RWPE2 (cell line): ENCODE measurements around the gene ITIH5.

Experiments used
- ATAC-seq: fragments of 200-7000 bp; cut with Tn5 transposase; 3 replicates; pipeline ENCODE4 v1.9.1; 2021; ENCODE audit warnings: low read depth
- DNase-seq: peaks from one replicate; pipeline ENCODE4 v3.0.0-alpha.2; 2020; ENCODE audit warnings: low spot score
- H3K27ac ChIP-seq: fragments of 450-650 bp; 2 replicates; pipeline ENCODE4 v1.5.1; 2017; ENCODE audit warnings: mild to moderate bottlenecking; ENCODE audit not compliant: poor library complexity, severe bottlenecking
- H3K27me3 ChIP-seq: fragments of 250-450 bp; sonication (Bioruptor Pico); 2 replicates; pipeline ENCODE4 v1.5.1; 2021; ENCODE audit warnings: mild to moderate bottlenecking, moderate library complexity; ENCODE audit not compliant: insufficient read depth, poor library complexity, severe bottlenecking
- H3K36me3 ChIP-seq: fragments of 250-450 bp; sonication (Bioruptor Pico); 2 replicates; pipeline ENCODE4 v1.5.1; 2020; ENCODE audit warnings: low read depth, mild to moderate bottlenecking, moderate library complexity
- H3K4me1 ChIP-seq: fragments of 250-450 bp; sonication (Bioruptor Pico); 2 replicates; pipeline ENCODE4 v1.5.1; 2021; ENCODE audit warnings: mild to moderate bottlenecking, moderate library complexity; ENCODE audit not compliant: insufficient read depth, poor library complexity, severe bottlenecking
- H3K4me3 ChIP-seq: fragments of 250-450 bp; sonication (Bioruptor Pico); 2 replicates; pipeline ENCODE4 v1.5.1; 2021; ENCODE audit warnings: mild to moderate bottlenecking, moderate library complexity; ENCODE audit not compliant: severe bottlenecking
- H3K9me3 ChIP-seq: fragments of 250-450 bp; sonication (Bioruptor Pico); 2 replicates; pipeline ENCODE4 v1.5.1; 2021; ENCODE audit warnings: mild to moderate bottlenecking, moderate library complexity; ENCODE audit not compliant: severe bottlenecking
- CTCF ChIP-seq: fragments of 450-650 bp; IDR thresholded peaks from one replicate; pipeline ENCODE4 v1.5.1; 2017; ENCODE audit warnings: mild to moderate bottlenecking, moderate library complexity; ENCODE audit not compliant: poor library complexity, severe bottlenecking

ITIH5 gene

DNA sequence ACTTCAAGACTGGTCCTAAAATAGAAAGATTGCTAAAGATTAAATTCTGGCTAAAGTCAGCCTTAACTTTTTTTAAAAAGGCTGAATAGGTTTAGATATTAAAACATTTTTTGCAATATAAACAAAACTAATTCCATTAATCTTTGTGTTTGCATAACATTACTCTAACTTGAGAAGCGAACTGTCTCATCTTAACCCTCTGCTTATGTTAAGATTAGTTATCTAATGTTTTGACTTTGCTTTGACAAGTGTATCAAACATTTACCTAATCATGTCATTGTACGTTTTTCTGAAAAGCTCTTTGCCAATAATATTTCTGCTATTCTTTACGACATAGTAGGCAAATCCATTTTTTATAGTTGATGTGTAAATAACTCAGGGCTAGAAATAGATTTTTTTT, 68.0 kb downstream of the ITIH5 start:
- Histone ChIP-seq H3K27me3 (peaks cover 8% of the 10 kb centered on the region), H3K27ac (no peak overlapping the region), H3K4me1 (no peaks in the 10 kb centered on the region), H3K4me3 (no peak overlapping the region), H3K9me3 (no peaks in the 10 kb centered on the region), H3K36me3 (no peaks in the 10 kb centered on the region)
- DNase-seq, result no peak
- ATAC-seq, result no peak
- TF ChIP-seq CTCF, result no peak

DNA sequence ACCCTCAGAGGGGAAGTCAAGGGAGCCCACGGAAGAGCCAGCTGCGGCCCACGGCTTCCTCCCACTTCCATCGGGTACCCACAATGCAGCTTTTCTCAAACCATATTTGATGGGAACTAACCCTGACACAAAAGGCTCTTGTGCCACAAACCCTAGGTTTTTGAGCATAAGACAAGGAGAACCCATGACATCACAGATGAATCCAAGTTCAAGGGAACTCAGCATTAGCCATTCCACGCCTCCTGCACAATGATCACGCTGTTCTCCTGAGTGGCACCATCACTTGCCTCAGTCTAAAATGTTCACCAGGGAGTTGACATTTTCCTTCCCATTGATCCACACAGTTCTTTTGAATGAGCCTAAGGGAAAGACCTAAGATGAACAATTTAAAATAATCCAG, 70.4 kb downstream of the ITIH5 start:
- Histone ChIP-seq H3K4me3 (no peak overlapping the region), H3K9me3 (no peaks in the 10 kb centered on the region), H3K27ac (no peak overlapping the region), H3K27me3 (peaks cover 5% of the 10 kb centered on the region), H3K4me1 (no peaks in the 10 kb centered on the region), H3K36me3 (no peaks in the 10 kb centered on the region)
- no peak for TF ChIP-seq CTCF
- DNase-seq (no peak), ATAC-seq (no peak)

DNA sequence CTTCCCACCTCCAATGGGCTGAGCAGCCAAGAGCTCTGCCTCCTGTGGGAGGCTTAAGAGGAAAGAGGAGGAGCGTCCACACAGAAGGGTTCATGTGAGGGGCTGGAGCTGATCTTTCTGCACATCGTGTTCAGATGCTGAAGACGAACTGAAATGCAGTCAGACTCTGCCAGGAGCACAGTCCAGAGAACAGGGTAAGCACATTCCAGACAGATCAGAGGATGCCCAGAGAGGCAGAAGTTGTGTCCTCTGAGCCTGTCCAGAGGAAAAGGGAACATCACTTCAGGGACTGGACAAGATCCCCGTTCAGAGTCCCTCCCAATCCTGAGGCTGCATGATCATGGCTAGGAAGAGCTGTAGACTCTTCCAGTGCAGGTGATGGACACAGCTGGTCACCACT, 72.9 kb downstream of the ITIH5 start:
- Histone ChIP-seq H3K4me1 (no peaks in the 10 kb centered on the region), H3K27me3 (peaks cover 5% of the 10 kb centered on the region), H3K9me3 (no peaks in the 10 kb centered on the region), H3K27ac (no peak overlapping the region), H3K36me3 (no peaks in the 10 kb centered on the region), H3K4me3 (no peak overlapping the region)
- no peak for DNase-seq
- no peak for TF ChIP-seq CTCF
- no peak for ATAC-seq

GRCh38 chr10:7593063-7593462, 73.7 kb downstream of the ITIH5 start:
- ATAC-seq (peak; percentile 27; the same call in 1 of the 3 replicates), DNase-seq (no peak)
- H3K27me3 ChIP-seq, result peaks cover under 1% of the 10 kb centered on the region
- no peaks in the 10 kb centered on the region for H3K36me3 ChIP-seq
- H3K9me3 ChIP-seq, result no peaks in the 10 kb centered on the region
- no peaks in the 10 kb centered on the region for H3K4me1 ChIP-seq
- TF ChIP-seq CTCF, result no peak
- no peak overlapping the region for H3K27ac ChIP-seq
- H3K4me3 ChIP-seq, result no peak overlapping the region

- H3K36me3 ChIP-seq, result no peaks in the 10 kb centered on the region
- no peaks in the 10 kb centered on the region for H3K9me3 ChIP-seq
- H3K27me3 ChIP-seq, result no peaks in the 10 kb centered on the region
- no peak overlapping the region for H3K27ac ChIP-seq
- DNase-seq (no peak), ATAC-seq (no peak; the same call in 1 of the 3 replicates)
- no peaks in the 10 kb centered on the region for H3K4me1 ChIP-seq
- H3K4me3 ChIP-seq, result no peak overlapping the region
- no peak for TF ChIP-seq CTCF
Observed at GRCh38 chr10:7592627-7593026, 74.1 kb downstream of the ITIH5 start.
